GM15510 (cell line): ENCODE measurements around the gene GLDC.

Source experiments
- POLR2A ChIP-seq: IDR thresholded peaks from 3 replicates; pipeline ENCODE4 v1.6.1; 2011; ENCODE audit warnings: borderline replicate concordance; ENCODE audit not compliant: insufficient read length; ENCODE audit errors: extremely low read depth

GLDC gene

GRCh38 chr9:6641056-6641455 lies 4.5 kb downstream of the GLDC start:
- TF ChIP-seq POLR2A, result no peak

GRCh38 chr9:6640268-6641051 lies 5.1 kb downstream of the GLDC start:
- no peak for TF ChIP-seq POLR2A

- TF ChIP-seq POLR2A, result no peak
Observed at GRCh38 chr9:6639622-6640021, 5.9 kb downstream of the GLDC start.

- no peak for TF ChIP-seq POLR2A
Observed at GRCh38 chr9:6634444-6634843, 11.1 kb downstream of the GLDC start.

GRCh38 chr9:6633378-6633777 lies 12.2 kb downstream of the GLDC start:
- no peak for TF ChIP-seq POLR2A

GRCh38 chr9:6632516-6633183 lies 12.9 kb downstream of the GLDC start:
- peak; percentile 46 for TF ChIP-seq POLR2A

GRCh38 chr9:6631207-6631512 lies 14.4 kb downstream of the GLDC start:
- no peak for TF ChIP-seq POLR2A

- TF ChIP-seq POLR2A, result peak; percentile 40
Observed at GRCh38 chr9:6630502-6631206, 14.9 kb downstream of the GLDC start.

GRCh38 chr9:6628704-6629103 lies 16.8 kb downstream of the GLDC start:
- TF ChIP-seq POLR2A, result no peak

GRCh38 chr9:6625363-6625762 lies 20.2 kb downstream of the GLDC start:
- no peak for TF ChIP-seq POLR2A

GRCh38 chr9:6620796-6621195 lies 24.7 kb downstream of the GLDC start:
- TF ChIP-seq POLR2A, result no peak

GRCh38 chr9:6620353-6620752 lies 25.2 kb downstream of the GLDC start:
- no peak for TF ChIP-seq POLR2A

- TF ChIP-seq POLR2A, result no peak
Observed at GRCh38 chr9:6619909-6620308, 25.6 kb downstream of the GLDC start.

GRCh38 chr9:6616951-6617602 lies 28.5 kb downstream of the GLDC start:
- TF ChIP-seq POLR2A, result no peak

- no peak for TF ChIP-seq POLR2A
Observed at GRCh38 chr9:6614489-6614888, 31.0 kb downstream of the GLDC start.

GRCh38 chr9:6611865-6612264 lies 33.7 kb downstream of the GLDC start:
- no peak for TF ChIP-seq POLR2A

GRCh38 chr9:6610073-6610472 lies 35.5 kb downstream of the GLDC start:
- TF ChIP-seq POLR2A, result no peak
